ENCODE measurements around the gene SRXN1. TPM values are rescaled to one million over a fixed set of nuclear protein-coding genes. Genes with fewer than 3 reads are reported as not detected.
A peak's percentile ranks its signal among the peaks of the same experiment; 100 is the strongest.

Gene SRXN1
- total RNA-seq, 1 donor from 2014 or later, result 21.2 TPM

- no peak for DNase-seq (ENCODE audit: low read depth in 2 of 2)
These were observed 44.0 kb downstream of the SRXN1 start for GRCh38 chr20:608970-609369.

DNA sequence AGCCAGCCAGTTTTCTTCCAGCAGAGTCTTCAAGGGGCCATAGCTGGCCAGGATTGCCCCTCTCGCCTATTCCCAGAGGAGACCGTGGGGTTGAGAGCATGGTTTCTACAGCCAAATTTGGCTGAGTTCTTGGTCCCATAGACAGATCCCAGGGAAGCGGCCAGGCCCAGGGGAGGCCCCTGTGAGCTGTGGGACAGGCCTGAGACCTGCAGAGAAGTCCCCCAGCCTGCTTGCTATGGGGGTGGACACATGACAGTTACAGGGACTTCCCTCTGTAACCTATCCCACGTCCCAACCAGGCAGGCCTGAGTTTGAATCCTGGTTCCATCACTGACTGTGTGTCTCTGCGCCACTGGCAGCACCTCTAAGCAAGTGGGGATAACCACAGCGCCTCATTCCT, 45.5 kb downstream of the SRXN1 start:
- DNase-seq (ENCODE audit: low read depth in 2 of 2), result no peak

- DNase-seq (ENCODE audit: low read depth in 2 of 2), result no peak
These were observed 47.8 kb downstream of the SRXN1 start for GRCh38 chr20:605237-605636.

GRCh38 chr20:603116-603640, 49.8 kb downstream of the SRXN1 start:
- no peak for DNase-seq (ENCODE audit: low read depth in 2 of 2)

GRCh38 chr20:602111-602970, 50.7 kb downstream of the SRXN1 start:
- peak in 1 of 2 donors; percentile 56 for DNase-seq (ENCODE audit: low read depth in 2 of 2)

DNA sequence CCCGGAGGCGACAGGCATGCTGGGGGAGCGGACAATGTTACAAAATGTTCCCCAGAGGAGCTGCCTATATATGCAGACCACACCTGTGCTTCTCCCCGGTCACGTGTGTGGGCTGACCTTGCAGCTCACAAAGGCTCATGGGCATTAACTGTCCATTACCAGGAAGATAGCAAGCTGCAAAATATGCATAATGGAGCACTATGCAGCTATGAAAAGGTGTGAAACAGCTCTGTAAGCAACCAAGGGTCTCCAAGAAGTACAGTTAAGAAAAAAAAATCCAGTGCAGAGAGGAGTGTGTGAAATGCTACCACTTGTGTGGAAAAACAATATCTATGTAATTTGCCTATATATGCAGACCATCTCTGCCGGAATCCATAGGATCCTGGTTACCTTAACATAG, 52.3 kb downstream of the SRXN1 start:
- no peak for DNase-seq (ENCODE audit: low read depth in 2 of 2)

DNA sequence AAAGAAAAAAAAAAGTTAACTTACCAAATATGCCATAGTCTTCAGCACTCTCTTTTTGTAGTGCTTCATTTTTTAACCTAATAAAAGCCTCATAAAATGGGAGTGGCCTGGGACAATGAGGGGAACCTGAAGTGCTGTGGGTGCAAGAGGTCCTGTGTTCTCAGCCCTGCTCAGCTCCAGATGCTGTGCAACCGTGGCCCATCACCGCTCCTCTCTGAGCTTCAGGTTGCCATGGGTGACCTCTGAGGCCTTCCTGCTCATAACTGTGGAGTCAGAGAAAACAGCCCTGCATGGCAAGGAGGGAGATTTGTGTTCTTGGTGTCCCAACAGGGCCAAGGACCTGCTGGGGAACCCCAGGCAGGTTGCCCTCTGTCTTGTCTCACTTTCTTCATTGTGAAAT, 52.9 kb downstream of the SRXN1 start:
- no peak for DNase-seq (ENCODE audit: low read depth in 2 of 2)

DNA sequence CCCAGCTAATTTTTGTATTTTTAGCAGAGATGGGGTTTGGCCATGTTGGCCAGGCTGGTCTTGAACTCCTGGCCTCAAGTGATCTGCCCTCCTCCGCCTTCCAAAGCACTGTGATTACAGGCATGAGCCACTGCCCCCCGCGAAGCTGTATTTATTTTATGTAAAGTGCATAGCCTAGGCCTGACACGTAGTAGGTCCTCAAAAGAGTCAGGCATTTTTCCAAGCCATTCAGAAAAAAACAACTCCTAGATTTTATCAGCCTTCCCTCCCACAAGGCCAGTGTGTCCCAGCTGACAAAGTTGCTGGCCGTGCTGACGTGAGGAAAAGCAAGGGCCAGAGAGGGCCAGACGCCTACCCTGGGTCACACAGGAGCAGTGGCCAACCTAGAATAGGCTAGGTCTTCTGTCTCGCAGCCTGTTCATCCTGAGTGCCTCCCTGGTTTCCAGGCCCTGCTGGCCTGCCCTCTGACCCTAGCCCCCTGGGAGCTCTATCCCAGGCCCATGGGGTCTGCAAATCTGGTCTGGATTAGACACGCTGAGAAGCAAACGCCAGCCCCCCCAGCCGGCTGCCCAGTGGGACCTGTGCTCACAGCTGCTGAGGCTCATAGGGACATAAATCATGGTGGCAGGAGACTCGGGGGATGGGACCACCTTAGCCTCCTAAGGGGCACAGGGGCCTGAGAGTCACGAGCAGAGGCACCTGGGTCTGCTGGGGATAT, 54.7 kb downstream of the SRXN1 start:
- no peak for DNase-seq (ENCODE audit: low read depth in 2 of 2)

DNA sequence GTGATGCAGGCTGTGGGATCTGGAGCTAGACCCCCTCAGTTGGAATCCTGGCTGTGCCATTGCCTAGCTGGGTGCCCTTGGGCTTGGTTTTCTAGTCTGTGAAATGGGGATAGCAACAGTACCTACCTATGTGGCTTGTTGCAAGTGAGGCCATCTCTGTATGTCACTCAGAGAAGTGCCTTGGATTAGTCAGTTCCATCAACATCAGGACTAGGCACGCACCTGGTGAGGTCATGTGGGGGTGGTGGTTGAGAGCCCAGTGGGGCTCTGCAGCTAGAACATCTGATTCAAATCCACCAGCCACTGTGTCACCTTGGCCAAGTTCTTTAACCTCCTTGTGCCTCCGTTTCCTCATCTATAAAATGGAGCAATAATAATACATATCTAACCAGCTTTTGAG, 55.4 kb downstream of the SRXN1 start:
- DNase-seq (ENCODE audit: low read depth in 2 of 2), result no peak

Other genes with a start within 250 kb of the SRXN1 start
- 46.4 and 76.6 TPM in 2 replicates for gene RBCK1, start 244.9 kb downstream of the SRXN1 start, total RNA-seq
- gene TBC1D20, start 190.7 kb downstream of the SRXN1 start, total RNA-seq, result 12.6 and 16.9 TPM in 2 replicates
- 63.0 and 74.8 TPM in 2 replicates for gene CSNK2A1, start 109.4 kb downstream of the SRXN1 start, total RNA-seq
- 0.60 and 0.87 TPM in 2 replicates for gene TCF15, start 42.9 kb downstream of the SRXN1 start, total RNA-seq
- not detected in 2 replicates for gene SCRT2, start 22.6 kb upstream of the SRXN1 start, total RNA-seq
- gene SLC52A3, start 115.3 kb upstream of the SRXN1 start, total RNA-seq, result under 0.01 TPM in 2 replicates
- gene FAM110A, start 180.5 kb upstream of the SRXN1 start, total RNA-seq, result 1.3 and 1.4 TPM in 2 replicates